Breast epithelium (tissue), 4 donors: ENCODE measurements around the gene MRFAP1. TPM values are rescaled to one million over a fixed set of nuclear protein-coding genes. Genes with fewer than 3 reads are reported as not detected.
"Not testable (repeated sequence)": the region's sequence is repeated elsewhere in the genome, so short reads cannot be mapped to it uniquely, and the experiment has no call there.

Source experiments
- DNase-seq, 2 donors: peaks; one replicate each; pipeline ENCODE4 v3.0.0-alpha.2; 2019; ENCODE audit warnings: low spot score in 2 of 2
- H3K27ac ChIP-seq, 2 donors: fragments of 200-600 bp; sonication (generic) in 1 of 2; one replicate each; pipeline ENCODE4 v1.5.1; 2016 to 2019; ENCODE audit warnings: mild to moderate bottlenecking in 1 of 2
- H3K27me3 ChIP-seq, 2 donors: fragments of 200-600 bp; sonication (generic) in 1 of 2; one replicate each; pipeline versions ENCODE4 v1.5.1 to v1.6.0; 2017 to 2019; ENCODE audit warnings: control low read depth in 1 of 2, mild to moderate bottlenecking in 1 of 2
- H3K36me3 ChIP-seq: fragments of 200-600 bp; one replicate; pipeline ENCODE4 v1.5.1; 2019
- H3K4me1 ChIP-seq, 2 donors: fragments of 200-600 bp; sonication (generic); one replicate each; pipeline ENCODE4 v1.5.1; 2016 to 2019; ENCODE audit warnings: control low read depth in 1 of 2
- H3K4me3 ChIP-seq, 3 donors: fragments of 200-600 bp; sonication (generic); 1 replicate in 2 of 3; 2 replicates in 1 of 3; pipeline ENCODE4 v1.5.1; 2016 to 2019; ENCODE audit warnings: mild to moderate bottlenecking in 3 of 3, moderate library complexity in 2 of 3
- H3K9me3 ChIP-seq, 2 donors: fragments of 200-600 bp; sonication (generic) in 1 of 2; one replicate each; pipeline ENCODE4 v1.5.1; 2016 to 2019; ENCODE audit warnings: control low read depth in 1 of 2
- POLR2A ChIP-seq: fragments of 450-650 bp; IDR thresholded peaks from one replicate; pipeline ENCODE4 v1.6.1; 2016; ENCODE audit warnings: antibody characterized with exemption, mild to moderate bottlenecking, moderate library complexity
- POLR2AphosphoS5 ChIP-seq, 3 donors: sonication (generic); formaldehyde crosslinking; IDR thresholded peaks; one replicate each; pipeline ENCODE4 v1.6.1; 2017; ENCODE audit warnings: antibody characterized with exemption in 3 of 3
- intact Hi-C: fragments of 100-400 bp; cut with DNase I; formaldehyde crosslinking; loops from one replicate; pipeline ENCODE4 v1.15.1; 2023; ENCODE audit warnings: low total_unique reads
- total RNA-seq, 3 donors: library from RNA; depleted of rRNA; stranded (reverse); fragments of >200 nt; gene quantifications; one replicate each; pipeline ENCODE4 v1.1.0, GENCODE V29; 2016
- TF ChIP-seq, protein P1 (sequence below), 3 donors: fragments of 450-650 bp; IDR thresholded peaks; one replicate each; pipeline ENCODE4 v1.5.1; 2016 to 2017; ENCODE audit warnings: antibody characterized with exemption in 3 of 3, mild to moderate bottlenecking in 3 of 3, moderate library complexity in 3 of 3

The MRFAP1 gene
- total RNA-seq, 3 donors from 2014 or later, result 119 to 172 (median 142) TPM

- peaks cover 3 to 9% of the 10 kb centered on the region in 2 donors for H3K4me1 ChIP-seq
- no peak for DNase-seq
- no peaks in the 10 kb centered on the region for H3K36me3 ChIP-seq
- TF ChIP-seq, protein P1, sequence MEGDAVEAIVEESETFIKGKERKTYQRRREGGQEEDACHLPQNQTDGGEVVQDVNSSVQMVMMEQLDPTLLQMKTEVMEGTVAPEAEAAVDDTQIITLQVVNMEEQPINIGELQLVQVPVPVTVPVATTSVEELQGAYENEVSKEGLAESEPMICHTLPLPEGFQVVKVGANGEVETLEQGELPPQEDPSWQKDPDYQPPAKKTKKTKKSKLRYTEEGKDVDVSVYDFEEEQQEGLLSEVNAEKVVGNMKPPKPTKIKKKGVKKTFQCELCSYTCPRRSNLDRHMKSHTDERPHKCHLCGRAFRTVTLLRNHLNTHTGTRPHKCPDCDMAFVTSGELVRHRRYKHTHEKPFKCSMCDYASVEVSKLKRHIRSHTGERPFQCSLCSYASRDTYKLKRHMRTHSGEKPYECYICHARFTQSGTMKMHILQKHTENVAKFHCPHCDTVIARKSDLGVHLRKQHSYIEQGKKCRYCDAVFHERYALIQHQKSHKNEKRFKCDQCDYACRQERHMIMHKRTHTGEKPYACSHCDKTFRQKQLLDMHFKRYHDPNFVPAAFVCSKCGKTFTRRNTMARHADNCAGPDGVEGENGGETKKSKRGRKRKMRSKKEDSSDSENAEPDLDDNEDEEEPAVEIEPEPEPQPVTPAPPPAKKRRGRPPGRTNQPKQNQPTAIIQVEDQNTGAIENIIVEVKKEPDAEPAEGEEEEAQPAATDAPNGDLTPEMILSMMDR (IDR thresholded peaks at IDR 0.05), result no peak
- no peak for TF ChIP-seq POLR2AphosphoS5 (IDR thresholded peaks at IDR 0.05)
- no peaks in the 10 kb centered on the region for H3K27me3 ChIP-seq
- no peak overlapping the region for H3K4me3 ChIP-seq
- no peak overlapping the region for H3K27ac ChIP-seq
- no peaks in the 10 kb centered on the region for H3K9me3 ChIP-seq
- intact Hi-C loops, result no loop called here
Observed at GRCh38 chr4:6644792-6645530, 4.5 kb downstream of the MRFAP1 start.

DNA sequence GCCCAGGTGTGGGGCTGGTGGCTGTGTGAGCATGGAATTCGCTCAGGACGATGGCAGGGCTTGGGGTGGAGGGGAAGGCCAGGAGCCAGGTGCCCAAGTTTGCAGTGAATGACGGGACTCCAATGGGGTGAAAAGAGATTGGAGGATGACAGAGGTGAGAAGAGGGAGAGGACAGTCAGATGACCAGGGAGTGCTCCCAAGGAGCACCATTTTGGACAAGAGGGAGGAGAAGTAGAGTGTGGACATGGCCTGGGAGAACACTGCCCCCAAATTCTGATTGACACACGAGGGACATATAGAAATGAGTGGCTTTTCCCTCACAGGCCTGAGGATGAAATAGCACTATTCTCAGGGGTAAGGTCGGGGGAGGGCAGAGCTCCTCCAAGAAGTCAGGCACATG is 6.7 kb downstream of the MRFAP1 start:
- no peaks in the 10 kb centered on the region for H3K9me3 ChIP-seq
- intact Hi-C loops, result no loop called here
- no peak for TF ChIP-seq POLR2AphosphoS5 (IDR thresholded peaks at IDR 0.05)
- TF ChIP-seq, protein P1 (IDR thresholded peaks at IDR 0.05), result no peak
- TF ChIP-seq POLR2A, result no peak

GRCh38 chr4:6647582-6648230 is 7.2 kb downstream of the MRFAP1 start:
- Histone ChIP-seq H3K4me1 (peaks cover 0 to 3% of the 10 kb centered on the region in 2 donors), H3K36me3 (no peaks in the 10 kb centered on the region), H3K9me3 (no peaks in the 10 kb centered on the region), H3K4me3 (no peak overlapping the region), H3K27ac (no peak overlapping the region), H3K27me3 (no peaks in the 10 kb centered on the region)
- TF ChIP-seq, protein P1 (IDR thresholded peaks at IDR 0.05), result no peak
- TF ChIP-seq POLR2AphosphoS5 (IDR thresholded peaks at IDR 0.05) (no peak), POLR2A (no peak)
- no peak for DNase-seq
- intact Hi-C loops, result no loop called here

More for the DNA sequence above, 6.7 kb downstream of the MRFAP1 start:
- no peak overlapping the region for H3K27ac ChIP-seq
- H3K4me3 ChIP-seq, result no peak overlapping the region
- H3K36me3 ChIP-seq, result no peaks in the 10 kb centered on the region
- DNase-seq, result no peak
- no peaks in the 10 kb centered on the region for H3K27me3 ChIP-seq
- H3K4me1 ChIP-seq, result peaks cover under 1 to 8% of the 10 kb centered on the region in 2 donors

- no peaks in the 10 kb centered on the region for H3K4me1 ChIP-seq
- H3K36me3 ChIP-seq, result no peaks in the 10 kb centered on the region
- H3K27ac ChIP-seq, result no peak overlapping the region
- H3K9me3 ChIP-seq, result no peaks in the 10 kb centered on the region
- TF ChIP-seq POLR2AphosphoS5 (IDR thresholded peaks at IDR 0.05) (no peak), POLR2A (no peak)
- no peaks in the 10 kb centered on the region for H3K27me3 ChIP-seq
- intact Hi-C loops, result no loop called here
- no peak for DNase-seq
- no peak overlapping the region for H3K4me3 ChIP-seq
Observed at GRCh38 chr4:6649216-6649615, 8.7 kb downstream of the MRFAP1 start.

DNA sequence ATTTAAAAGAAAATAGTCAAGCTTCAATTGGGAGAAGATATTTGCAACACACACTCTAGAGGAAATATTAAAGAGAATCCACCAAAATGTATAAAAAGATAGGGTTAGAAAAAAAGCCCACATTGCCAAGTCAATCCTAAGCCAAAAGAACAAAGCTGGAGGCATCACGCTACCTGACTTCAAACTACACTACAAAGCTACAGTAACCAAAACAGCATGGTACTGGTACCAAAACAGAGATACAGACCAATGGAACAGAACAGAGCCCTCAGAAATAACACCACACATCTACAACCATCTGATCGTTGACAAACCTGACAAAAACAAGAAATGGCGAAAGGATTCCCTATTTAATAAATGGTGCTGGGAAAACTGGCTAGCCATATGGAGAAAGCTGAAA is 13.7 kb downstream of the MRFAP1 start:
- H3K4me1 ChIP-seq, H3K9me3 ChIP-seq, H3K27ac ChIP-seq, intact Hi-C loops, H3K27me3 ChIP-seq, DNase-seq, H3K36me3 ChIP-seq, H3K4me3 ChIP-seq: not testable (repeated sequence)

DNA sequence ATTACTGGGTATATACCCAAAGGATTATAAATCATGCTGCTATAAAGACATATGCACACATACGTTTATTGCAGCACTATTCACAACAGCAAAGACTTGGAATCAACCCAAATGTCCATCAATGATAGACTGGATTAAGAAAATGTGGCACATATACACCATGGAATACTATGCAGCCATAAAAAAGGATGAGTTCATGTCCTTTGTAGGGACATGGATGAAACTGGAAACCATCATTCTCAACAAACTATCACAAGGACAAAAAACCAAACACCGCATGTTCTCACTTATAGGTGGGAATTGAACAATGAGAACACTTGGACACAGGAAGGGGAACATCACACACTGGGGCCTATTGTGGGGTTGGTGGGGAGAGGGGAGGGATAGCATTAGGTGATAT is 14.8 kb downstream of the MRFAP1 start:
- H3K9me3 ChIP-seq, H3K4me1 ChIP-seq, H3K4me3 ChIP-seq, intact Hi-C loops, H3K27me3 ChIP-seq, H3K27ac ChIP-seq, DNase-seq, H3K36me3 ChIP-seq: not testable (repeated sequence)
